Measurements from ENCODE around the gene SIMC1.
"Not testable (repeated sequence)": the region's sequence is repeated elsewhere in the genome, so short reads cannot be mapped to it uniquely, and the experiment has no call there.

- not testable (repeated sequence) for TF ChIP-seq CTCF, POLR2A (IDR thresholded peaks at IDR 0.05)
Measured at GRCh38 chr5:176252171-176252570, 13.9 kb downstream of the SIMC1 start.
